Measurements from ENCODE around the gene PRR13.

- TF ChIP-seq CTCF (IDR thresholded peaks at IDR 0.05) (no peak), POLR2A (IDR thresholded peaks at IDR 0.05) (no peak)
These were observed 42.4 kb downstream of the PRR13 start for GRCh38 chr12:53483979-53484377.

All from Peyer's patch (tissue), 4 donors.